SKM-1 (cell line): ENCODE measurements around the gene SCUBE1.

Source experiments
- DNase-seq: peaks from one replicate; lab custom pipeline; 2025; ENCODE audit not compliant: unreplicated experiment; lab: John Stamatoyannopoulos, UW

The SCUBE1 gene

DNA sequence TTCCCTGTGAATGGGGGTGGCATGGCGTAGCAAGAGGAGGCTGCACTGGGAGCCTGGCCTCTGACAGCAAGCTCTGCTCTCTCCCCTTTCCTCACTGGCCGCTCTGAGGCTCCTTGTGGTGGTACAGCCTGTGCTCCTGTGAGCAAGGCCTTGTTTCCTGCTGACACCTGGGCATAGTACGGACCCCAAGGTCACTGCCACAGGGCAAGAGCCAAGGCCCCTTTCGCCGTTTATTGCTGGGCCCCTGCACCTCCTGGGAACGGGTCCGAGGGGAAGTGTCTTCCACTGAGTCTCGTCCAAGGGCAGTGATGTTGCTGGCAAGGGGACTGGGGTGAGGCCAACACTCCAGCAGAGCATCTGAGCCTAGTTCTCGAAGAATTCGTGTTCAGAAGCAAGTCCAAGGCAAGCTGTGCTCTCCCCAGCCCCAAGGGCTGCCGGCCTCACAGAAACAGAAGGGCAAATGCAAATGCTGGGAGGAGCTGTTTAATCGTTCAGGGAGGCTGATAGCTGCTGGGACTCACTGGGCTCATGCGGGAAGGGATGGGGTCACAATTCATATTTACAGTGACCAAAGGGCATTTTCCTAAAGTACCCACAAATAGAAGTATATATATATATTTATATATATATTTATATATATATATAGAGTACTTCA is 140.3 kb downstream of the SCUBE1 start:
- DNase-seq = no peak

DNA sequence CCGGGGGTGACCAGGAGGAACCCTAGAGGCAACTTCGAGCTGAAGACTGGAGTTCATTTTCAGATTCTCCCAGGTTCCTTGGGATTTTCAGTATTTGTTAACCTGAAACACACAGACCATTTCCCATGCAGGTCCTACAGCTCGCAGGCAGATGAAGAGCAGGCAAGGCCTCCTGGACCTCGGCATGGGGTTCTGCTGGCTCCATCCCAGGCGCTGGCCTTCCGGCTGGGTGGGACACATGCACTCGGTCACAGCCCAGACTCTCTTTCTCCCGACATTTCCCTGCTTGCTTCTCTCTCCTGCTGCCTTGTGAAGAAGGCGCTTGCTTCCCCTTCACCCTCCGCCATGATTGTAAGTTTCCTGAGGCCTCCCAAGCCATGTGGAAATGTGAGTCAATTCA is 140.8 kb downstream of the SCUBE1 start:
- DNase-seq = no peak

DNA sequence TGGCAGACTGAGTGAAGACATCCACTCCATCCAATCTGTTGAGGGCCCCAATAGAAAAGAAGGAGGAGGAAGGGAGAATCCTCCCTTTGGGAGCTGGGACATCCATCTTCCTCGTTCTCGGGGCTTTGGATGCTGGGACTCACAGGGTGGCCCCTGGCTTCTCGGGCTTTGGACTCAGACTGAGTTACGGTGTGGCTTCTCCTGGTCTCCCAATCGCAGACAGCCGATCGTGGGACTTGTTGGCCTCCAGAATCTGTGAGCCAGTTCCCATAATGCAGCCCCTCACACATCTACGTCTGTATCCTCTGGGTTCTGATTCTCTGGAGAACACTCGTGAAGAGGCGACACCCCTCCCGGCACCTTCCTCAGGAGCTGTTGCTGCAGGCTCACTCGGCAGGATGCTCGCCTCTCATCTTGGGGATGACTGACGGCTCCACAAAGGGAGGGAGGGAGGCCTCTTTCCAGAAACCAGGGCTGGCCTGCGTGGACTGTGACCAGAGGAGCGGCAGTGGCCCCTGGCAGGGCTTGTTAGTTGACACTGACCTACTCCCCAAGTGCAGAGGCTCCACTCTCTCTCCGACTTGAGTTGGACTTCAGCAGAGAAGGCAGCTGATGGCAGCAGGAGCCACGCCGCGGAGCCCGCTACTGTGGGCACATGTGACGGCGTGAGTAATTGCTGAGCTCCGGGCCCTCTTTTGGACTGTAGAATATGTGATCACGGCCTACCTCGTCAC is 141.5 kb downstream of the SCUBE1 start:
- DNase-seq = no peak

DNA sequence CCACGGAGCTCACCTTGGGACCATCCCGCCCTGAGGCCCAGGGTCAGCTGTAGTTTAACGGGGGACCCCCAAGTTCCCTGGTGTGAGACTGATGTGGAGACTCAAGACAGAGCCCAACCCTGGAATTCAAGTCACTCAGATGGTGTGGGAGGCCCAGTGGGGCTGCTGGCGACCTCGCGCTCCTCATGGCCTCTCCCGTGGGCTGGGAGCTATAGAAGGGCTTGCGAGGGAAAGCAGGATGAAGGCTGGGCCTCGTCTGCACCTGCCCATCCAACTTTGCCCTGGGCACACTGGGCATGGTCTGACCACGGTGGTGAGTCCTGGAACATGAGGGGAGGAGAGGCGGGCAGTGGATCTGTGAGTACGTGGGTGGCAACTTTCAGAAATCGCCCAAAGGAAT is 142.6 kb downstream of the SCUBE1 start:
- DNase-seq = no peak

DNA sequence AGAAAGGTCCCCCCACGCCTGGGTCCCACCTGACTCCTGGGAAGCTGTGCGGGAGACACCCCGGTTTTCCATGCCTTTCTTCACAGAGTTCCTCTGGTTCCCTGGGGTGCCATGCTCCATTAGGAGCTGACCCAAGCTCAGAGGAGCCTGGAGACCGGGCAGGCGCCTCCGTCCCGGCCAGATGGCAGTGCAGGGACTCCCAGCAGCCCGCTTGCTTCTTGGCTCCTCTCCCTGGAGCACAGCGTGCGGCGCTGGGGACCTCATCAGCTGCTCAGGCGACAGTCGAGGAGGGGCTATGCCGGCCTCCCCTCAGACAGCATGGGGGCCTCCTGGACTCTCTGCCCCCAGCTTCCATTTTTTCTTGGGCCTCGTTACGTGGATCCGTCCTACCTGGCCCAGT is 143.1 kb downstream of the SCUBE1 start:
- DNase-seq = no peak

DNA sequence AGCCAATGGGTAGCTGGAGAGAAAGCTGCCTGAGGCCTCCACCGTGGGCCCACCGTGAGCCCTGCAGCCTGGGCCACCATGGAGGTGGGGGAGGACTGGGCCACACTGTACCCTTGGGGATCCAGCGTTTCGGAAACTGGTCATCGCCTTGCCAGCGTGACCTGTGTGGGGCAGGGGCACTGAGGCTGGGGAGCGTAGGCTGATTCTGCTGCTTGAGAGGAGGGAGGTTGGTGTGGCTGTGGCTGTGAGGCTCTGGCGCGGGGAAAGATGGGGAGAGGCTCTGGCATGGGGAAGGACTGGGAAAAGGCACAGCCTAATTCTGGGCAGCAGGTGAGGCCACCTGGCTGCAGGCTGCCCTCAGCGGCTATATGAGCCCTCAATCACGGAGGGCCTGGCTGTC is 143.6 kb downstream of the SCUBE1 start:
- no peak for DNase-seq

DNA sequence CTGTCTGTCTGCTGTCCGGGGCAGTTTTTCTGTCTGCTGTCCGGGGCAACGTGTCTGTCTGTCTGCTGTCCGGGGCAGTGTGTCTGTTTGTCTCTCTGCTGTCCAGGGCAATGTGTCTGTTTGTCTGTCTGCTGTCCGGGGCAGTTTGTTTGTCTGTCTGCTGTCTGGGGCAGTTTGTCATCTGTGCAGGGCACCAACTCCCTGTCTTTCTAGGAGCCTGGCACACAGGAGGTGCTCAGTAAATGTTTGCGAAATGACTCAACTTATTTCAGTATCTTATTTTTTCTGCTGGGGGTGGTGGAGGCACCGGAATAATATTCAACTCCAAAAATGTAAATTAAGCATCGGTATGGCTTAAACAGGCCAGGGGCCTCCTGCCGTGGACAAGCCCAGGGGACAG is 144.2 kb downstream of the SCUBE1 start:
- DNase-seq = no peak

DNA sequence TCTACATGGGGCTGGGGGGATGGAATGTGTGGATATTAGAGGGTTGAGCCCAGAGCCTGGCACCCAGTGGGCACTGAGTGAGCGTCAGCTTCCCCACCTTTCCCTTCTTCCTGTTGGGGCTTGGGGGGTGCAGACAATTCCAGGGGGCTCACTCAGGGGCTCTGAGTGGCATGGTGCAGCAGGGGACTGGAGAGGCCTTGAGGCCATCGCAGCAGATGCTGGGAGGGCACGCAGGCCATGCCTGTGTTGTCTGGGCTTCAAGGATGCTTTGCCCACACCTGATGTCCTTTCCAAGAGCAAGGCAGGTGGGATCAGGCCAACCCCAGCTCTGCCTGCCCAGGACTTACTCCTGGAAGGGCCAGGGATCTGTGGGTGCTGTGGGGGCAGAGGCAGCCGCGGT is 145.0 kb downstream of the SCUBE1 start:
- DNase-seq = no peak

DNA sequence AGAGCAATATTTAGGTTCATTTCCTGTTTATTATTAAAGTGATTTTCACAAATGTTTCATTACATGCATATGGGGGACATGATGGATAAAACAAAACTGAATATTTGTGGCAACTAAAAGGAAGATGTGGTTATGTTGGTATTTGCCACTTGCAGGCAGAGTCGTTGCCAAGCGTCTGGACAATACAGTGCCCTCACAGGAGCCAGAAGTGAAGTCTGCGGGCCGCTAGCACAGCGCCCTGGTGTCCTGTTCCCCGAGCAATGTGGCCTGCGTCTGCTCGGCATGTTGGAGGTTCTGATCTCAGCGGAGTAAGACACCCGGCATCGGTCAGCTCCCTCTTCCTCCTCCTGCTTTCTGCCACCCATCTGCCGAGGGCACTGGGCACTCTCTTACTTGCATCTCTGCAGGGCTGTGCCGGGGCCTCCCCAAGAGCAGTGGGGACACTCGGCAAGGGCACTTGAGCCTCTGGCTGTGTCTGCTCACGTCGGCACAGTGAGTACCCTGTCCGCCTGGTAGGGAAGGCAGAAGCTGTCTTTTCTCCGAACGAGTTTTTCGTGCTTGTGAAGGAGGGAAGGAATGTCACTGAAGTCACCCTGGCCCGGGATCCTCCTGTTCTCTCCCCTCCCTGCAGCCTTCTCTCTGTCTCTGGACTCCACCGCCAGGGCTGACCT is 145.8 kb downstream of the SCUBE1 start:
- no peak for DNase-seq

DNA sequence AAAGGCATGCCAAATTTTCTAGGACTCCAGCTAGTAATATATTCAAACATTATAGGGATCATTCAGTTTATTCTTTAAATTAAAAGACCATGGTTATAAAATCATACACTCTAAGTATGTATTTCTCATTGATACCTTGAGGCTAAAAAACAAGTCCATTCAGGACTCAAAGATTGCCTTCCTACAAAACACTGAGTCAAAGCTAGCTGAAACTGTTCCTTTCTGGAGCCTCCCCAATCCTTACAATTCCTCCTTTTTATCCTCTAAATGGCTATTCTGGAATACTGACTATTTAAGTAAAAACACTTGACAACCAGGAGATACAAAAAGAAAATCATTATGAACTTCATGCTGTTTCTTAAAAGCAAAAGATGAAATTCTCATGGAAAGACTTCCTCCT is 151.3 kb downstream of the SCUBE1 start:
- no peak for DNase-seq

DNA sequence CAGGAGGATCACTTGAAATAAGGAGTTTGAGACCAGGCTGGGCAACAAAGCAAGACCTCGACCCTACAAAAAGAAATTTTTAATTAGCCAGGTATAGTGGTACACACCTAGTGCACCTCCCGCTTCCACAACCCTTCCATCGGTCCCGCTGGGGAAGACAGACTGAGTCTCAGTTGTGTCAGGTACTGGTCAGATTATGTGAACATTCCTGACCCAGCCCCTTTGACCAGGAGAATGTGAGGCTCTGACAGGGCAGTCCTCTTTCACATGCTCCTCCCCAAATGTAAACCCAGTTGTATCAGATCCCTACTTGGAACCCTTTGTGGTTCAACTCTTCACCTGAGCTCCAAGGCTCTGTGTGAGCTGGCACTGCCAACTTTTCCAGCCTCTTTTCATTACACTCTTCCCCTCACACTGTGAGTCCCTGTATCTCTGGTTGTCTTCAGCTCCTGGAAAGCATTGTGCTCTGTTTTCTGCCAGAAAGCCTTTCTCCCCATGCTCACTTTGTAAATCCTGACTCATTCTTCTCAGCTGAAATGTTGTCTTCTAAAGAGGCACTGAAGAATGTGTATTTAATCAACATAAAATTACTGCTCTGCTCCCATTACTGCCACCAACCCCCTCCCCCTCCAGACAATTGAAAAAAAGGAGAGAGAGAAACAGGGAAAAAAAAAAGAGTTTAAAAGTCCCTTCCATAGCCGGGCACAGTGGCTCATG is 154.2 kb downstream of the SCUBE1 start:
- DNase-seq = no peak

DNA sequence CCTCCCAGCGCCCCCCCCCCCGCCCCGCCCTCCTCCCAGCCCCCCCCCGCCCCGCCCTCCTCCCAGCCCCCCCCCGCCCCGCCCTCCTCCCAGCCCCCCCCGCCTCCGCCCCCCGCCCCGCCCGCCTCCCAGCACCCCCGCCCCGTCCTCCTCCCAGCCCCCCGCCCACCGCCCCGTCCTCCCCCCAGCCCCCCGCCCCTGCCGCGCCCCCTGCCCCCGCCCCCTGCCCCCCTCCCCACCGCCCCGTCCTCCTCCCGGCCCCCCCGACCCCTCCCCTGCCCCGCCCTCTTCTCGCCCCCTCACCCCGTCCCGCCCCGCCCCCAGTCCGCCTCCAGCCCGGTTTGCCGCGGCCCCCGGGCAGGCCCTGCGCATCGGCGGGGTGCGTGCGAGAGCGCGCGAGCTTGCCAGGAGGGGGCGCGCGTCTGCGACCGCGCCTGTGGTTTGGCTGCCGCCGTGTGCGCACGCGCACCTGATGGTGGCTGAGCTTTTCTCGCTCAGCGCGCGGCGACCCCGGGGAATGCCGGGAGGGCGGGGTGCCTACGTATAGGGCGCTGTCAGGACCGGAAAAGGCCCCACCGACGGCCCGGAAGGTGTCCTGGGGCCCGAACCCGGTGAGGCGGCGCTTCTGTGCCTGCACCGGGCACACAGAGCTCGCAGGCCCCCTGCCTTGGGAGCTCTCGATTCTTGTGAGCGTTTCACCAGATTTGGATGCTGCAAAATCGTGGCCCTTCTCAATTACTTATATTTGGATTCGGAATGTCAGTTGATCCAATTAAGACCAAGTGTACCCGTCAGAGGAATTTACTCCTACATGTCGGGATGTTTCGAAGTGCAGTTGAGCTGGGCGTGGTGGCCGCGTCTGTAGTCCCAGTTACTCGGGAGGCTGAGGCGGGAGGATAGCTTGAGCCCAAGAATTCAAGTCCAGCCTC is 155.7 kb downstream of the SCUBE1 start:
- DNase-seq = peak; percentile 89

DNA sequence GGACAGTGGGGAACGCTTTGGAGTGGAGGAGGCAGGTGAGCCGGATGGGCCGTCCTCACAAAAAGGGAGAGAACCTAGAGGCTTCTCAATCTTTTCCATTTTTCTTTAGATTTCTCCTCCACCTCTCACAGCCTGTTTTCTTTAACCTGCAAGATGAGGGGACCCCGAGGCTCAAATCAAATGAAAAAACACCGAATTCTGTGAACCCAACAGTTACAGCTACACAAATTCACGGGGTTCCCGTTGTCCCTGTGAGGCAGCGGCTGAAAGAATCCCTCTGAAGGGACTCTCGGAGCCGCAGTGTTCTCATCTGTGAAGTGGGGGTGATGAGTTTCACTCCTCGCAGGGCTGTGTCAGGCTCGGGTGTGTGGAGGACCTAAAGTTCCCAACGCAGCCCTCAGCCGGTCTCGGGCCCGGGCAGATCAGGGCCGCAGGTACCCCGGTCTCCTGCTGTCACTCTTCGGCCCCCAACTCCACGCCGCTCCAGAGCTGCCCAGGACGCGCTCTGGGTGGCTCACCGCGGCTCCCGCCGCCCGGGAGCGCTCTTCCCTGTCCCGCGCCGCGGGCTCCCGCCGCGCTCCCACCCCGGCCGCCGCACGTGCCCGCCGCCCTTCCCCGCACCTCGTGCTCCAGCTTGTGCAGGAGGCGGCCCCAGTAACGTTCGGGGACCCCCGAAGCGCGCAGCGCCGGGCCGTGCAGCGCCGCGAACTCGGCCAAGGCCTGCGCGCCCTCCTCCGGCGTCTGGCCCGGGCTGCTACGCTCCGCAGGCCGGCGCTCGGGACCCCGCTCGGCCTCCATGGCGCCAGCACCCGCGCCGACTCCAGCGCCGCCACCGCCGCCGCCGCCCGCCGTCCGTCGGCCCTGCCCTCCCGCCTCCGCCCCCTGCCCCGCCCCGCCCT is 156.7 kb downstream of the SCUBE1 start, which contains the start of gene TTLL12:
Gene TTLL12 (minus strand): TSS at position 863 of the 899 bp plus-strand sequence. CDS start 65 bp downstream, at position 798.
- DNase-seq = no peak

DNA sequence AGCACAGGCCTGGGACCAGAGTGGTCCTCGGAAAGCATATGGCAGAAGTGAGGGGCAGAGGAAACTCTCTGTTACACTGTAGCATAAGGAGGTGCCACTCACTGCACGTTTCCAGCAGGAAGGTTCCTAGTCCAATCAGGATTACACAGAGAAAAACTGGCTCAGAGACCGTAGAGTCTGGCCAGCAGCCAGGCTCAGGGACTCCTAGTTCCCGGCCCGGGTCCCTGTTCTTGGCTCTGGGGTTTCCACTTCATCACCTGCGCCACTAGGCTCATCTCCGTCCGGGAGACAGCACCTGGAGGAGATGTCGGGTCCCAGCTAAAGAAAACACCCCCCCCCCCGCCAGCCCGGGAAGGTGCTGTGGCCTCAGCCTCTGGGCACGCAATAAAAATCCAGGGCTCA is 157.3 kb downstream of the SCUBE1 start:
- DNase-seq = no peak

DNA sequence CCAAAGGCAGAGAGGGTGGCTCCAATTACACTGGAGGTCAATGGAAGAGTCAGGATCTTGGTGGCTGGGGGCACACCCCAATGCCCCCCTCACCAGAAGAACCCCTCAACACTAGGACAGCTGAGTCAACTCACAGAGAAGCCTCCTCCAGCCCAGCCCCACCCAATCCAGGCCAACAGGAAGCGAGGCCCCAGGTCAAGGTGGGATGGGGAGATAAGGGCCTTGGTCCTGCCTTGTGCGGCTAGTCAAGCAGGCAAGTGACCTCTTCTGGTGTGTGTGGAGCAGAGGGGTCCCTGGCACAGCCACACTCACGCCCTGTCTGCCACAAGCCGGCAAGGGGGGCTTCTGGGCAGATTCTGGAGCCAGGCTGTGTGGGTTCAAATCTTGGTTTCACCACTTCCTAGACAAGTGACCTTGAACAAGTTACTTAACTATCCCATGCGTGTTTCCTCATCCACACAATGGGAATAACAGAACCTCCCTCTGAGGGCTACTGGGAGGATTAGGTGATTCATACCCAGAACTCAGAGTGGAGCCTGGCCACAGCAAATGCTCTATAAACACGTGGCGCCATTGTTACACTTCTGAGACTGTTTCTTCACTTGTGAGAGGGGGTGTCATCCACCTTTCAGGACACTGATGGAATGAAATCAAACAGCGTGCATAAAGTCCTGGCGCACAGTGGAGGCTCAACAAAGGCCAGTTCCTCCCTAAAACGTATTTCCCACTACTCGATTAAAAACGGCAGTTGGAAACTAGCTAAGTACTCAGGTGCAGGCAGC is 159.5 kb downstream of the SCUBE1 start:
- no peak for DNase-seq

DNA sequence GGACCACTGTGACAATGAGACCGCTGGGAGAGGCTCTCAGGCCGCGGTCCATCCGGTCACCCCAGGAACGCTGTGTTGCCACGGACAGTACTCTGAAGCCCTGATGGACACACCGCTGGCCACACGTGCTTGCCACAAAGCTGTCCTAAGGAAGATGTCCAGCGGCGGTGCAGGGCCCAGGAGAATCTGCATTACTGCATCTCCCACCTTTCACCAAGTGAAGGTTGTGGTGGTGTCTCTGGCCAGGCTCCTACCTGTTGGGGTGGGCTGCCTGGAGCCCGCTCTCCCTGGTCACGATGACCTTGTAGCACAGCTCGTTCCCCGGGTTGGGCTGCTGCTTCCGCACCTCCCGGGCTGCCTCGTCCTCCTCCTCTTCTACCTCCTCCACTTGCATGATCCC is 160.4 kb downstream of the SCUBE1 start:
- no peak for DNase-seq

DNA sequence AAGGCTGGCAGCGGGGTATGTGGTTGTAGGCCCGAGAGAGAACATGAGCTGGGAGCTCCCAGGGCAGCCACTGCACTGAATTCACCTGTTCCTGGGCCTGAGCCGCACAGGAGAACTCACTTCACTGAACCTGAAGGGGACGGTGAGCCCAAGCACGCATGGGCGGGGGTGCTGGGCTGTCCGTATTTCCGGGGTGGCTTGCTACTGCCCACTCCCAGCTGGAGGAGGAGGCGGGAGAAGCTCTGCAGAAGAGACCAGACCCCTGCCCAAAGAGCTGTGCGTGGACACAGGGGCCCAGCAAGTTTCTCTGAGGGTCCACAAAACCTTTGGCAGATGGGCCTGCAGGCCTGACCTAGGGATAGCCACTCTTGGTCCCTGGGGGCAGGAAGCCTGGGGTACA is 161.1 kb downstream of the SCUBE1 start:
- DNase-seq = no peak

DNA sequence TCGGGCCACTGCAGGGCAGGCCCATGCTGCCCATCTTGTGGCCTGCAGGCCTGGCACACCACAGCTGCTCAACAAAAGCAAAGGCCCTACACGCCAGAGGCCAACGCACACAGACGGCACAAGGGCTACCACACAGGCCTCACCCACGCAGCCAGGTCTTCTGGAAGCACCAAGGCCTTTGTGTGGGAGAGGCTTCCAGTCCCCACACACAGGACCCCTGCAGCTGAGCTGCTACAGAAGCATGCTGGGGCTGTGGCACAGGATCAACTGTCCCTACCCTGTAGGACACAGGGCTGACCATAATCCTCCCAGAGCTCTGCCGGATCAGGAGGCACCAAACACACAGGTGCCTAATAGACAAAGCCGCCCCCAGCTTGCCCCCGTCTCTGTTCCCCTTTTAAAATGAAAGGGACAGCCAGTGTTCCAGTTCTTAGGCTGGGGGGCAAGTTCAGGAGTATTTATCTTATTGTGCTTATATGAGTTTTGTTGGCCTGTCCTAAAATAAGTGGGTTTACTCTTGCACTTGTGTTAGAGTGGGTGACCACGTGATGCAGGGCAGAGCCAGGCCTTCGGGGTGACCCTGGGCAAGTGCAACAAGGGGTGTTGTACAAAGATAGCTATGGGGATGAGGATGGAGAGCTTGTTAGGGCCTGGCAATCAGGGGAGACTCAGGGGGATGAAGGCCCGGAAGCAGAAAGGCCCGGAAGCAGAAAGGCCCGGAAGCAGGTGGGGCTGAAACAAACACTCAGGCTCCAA is 161.7 kb downstream of the SCUBE1 start:
- DNase-seq = no peak
